ENCODE data around the gene SCAF4. TPM values are rescaled to one million over a fixed set of nuclear protein-coding genes. Genes with fewer than 3 reads are reported as not detected.

SCAF4 gene
- total and polyA plus RNA-seq, 2 of the 8 experiments (the other 6 are each of a cell fraction or from before 2014, with no cell fraction given) = 28.9 to 55.1 TPM

DNA sequence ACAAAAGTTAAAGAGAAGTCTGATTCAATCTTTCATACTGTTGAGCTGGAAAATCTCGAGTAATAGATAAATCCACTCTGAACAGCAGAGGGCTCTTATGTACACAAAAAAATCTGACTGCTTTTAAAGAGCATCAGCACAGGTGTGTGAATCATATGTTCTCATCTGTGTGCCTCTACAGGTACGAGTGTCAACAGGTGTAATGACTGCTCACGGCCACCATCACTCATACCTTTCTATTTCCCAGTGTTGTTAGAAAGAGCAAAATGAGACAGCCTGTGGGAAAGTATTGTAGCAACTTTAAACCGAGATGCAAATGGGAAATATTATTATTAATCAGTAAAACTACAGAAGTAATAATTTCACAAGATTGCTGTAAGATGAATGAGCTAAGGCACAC, 49.0 kb upstream of the SCAF4 start:
- Histone ChIP-seq H2BK15ac (ENCODE audit: low read length) (no peak overlapping the region), H2AK5ac (ENCODE audit: low read depth, low read length) (no peak overlapping the region), H3K14ac (ENCODE audit: insufficient read length) (no peak overlapping the region), H3K18ac (ENCODE audit: extremely low read depth, low read length) (no peak overlapping the region), H4K8ac (ENCODE audit: extremely low read depth, insufficient read depth, low read length) (no peak overlapping the region), H3K4ac (replicated peaks; ENCODE audit: insufficient read length, low read depth, low read length) (no peak overlapping the region), H3K27ac (ENCODE audit: low read depth, low read length) (no peak overlapping the region), H3K79me2 (ENCODE audit: control insufficient read depth in 1 of 2, insufficient read depth in 2 of 2, low read length in 2 of 2) (no peaks in the 10 kb centered on the region), H3K23ac (ENCODE audit: insufficient read length) (no peak overlapping the region), H3K23me2 (ENCODE audit: low read depth, low read length) (peaks cover 11% of the 10 kb centered on the region; the same call in 1 of the 2 replicates), H2BK5ac (ENCODE audit: low read depth, low read length) (no peak overlapping the region), H3K79me1 (ENCODE audit: low read depth, low read length) (no peaks in the 10 kb centered on the region), H2AFZ (ENCODE audit: low read length) (no peak overlapping the region), H3K56ac (replicated peaks; ENCODE audit: insufficient read length, low read depth, low read length) (no peak overlapping the region), H3K4me2 (ENCODE audit: insufficient read depth in 1 of 2, low read depth in 2 of 2, low read length in 2 of 2) (no peak overlapping the region), H2BK120ac (replicated peaks; ENCODE audit: low read depth, low read length) (no peak overlapping the region), H3K9ac (replicated peaks in 1 of 4; ENCODE audit: extremely low read depth in 1 of 4, low read depth in 3 of 4, low read length in 3 of 4) (no peak overlapping the region), H3K4me3 (ENCODE audit: extremely low read depth in 1 of 4, insufficient read depth in 2 of 4, low read depth in 3 of 4, low read length in 4 of 4) (no peak overlapping the region), H4K20me1 (replicated peaks in 1 of 2; ENCODE audit: control insufficient read depth in 1 of 2, insufficient read depth in 2 of 2, low read length in 2 of 2) (no peaks in the 10 kb centered on the region), H4K91ac (replicated peaks; ENCODE audit: insufficient read length, low read length) (no peak overlapping the region), H2BK20ac (ENCODE audit: low read length) (no peak overlapping the region), H2BK12ac (ENCODE audit: low read depth, low read length) (no peak overlapping the region), H3K36me3 (ENCODE audit: control insufficient read depth in 2 of 4, insufficient read depth in 4 of 4, low read length in 3 of 4) (no peaks in the 10 kb centered on the region), H3K27me3 (replicated peaks in 1 of 4; ENCODE audit: control insufficient read depth in 3 of 4, extremely low read depth in 1 of 4, insufficient read depth in 3 of 4, low read length in 3 of 4) (no peaks in the 10 kb centered on the region), H3K4me1 (replicated peaks in 1 of 4; ENCODE audit: control insufficient read depth in 3 of 4, insufficient read depth in 4 of 4, low read length in 3 of 4) (no peaks in the 10 kb centered on the region), H3K9me3 (ENCODE audit: insufficient read depth in 2 of 2, low read depth in 1 of 2, low read length in 1 of 2) (no peaks in the 10 kb centered on the region), H4K5ac (ENCODE audit: insufficient read length, low read depth, low read length) (no peak overlapping the region)
- peak; percentile 38 for TF ChIP-seq RAD21 (IDR thresholded peaks at IDR 0.05 in 1 of 2, conservative IDR thresholded peaks at IDR 0.05 in 1 of 2; ENCODE audit: low read depth in 2 of 2, low read length in 2 of 2)
- TF ChIP-seq JUND (IDR thresholded peaks at IDR 0.05; ENCODE audit: low read length) = no peak
- TF ChIP-seq, protein P1, sequence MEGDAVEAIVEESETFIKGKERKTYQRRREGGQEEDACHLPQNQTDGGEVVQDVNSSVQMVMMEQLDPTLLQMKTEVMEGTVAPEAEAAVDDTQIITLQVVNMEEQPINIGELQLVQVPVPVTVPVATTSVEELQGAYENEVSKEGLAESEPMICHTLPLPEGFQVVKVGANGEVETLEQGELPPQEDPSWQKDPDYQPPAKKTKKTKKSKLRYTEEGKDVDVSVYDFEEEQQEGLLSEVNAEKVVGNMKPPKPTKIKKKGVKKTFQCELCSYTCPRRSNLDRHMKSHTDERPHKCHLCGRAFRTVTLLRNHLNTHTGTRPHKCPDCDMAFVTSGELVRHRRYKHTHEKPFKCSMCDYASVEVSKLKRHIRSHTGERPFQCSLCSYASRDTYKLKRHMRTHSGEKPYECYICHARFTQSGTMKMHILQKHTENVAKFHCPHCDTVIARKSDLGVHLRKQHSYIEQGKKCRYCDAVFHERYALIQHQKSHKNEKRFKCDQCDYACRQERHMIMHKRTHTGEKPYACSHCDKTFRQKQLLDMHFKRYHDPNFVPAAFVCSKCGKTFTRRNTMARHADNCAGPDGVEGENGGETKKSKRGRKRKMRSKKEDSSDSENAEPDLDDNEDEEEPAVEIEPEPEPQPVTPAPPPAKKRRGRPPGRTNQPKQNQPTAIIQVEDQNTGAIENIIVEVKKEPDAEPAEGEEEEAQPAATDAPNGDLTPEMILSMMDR (IDR thresholded peaks at IDR 0.05; ENCODE audit: control extremely low read depth in 1 of 3, insufficient read depth in 1 of 3, low read depth in 1 of 3, low read length in 3 of 3) = peak in 1 of 3 experiments; percentile 14; a peak in 1 of 4 replicates
- ChIA-PET POLR2A (ENCODE audit: partially characterized antibody) (no interaction called here), CTCF (ENCODE audit: partially characterized antibody) (interaction anchor here (0.7 to 1.8 kb wide), 9 partner anchors 10 to 477 kb away, joined by 3 to 7 read pairs (median 3); no protein-coding TSS in a partner anchor)
- no peak for FAIRE-seq
- DNase-seq (ENCODE audit: low read depth in 1 of 2, low spot score in 2 of 2) = no peak
- 85% methylated on average over 4 of the region's 4 CpGs; no CpG with 5 or more reads in 1 of the 2 experiments for WGBS, 2 experiments (ENCODE audit: extremely low coverage in 1 of 2, insufficient coverage in 1 of 2, insufficient read length in 1 of 2, insufficient replicate concordance in 2 of 2, low coverage in 1 of 2, low lambda C conversion rate in 2 of 2, missing lambda C conversion rate in 1 of 2)
